ENCODE measurements around the gene ABLIM3.

- no peak for TF ChIP-seq CTCF (conservative IDR thresholded peaks at IDR 0.05; ENCODE audit: low read length)
- TF ChIP-seq EZH2phosphoT487 (IDR thresholded peaks at IDR 0.05; ENCODE audit: borderline replicate concordance, low read depth, low read length): no peak
Observed at GRCh38 chr5:149202910-149203451, 61.7 kb downstream of the ABLIM3 start.

All from OCI-LY7 (cell line).